H1 (cell line): Measurements from ENCODE around the gene SERPINA6. TPM values are rescaled to one million over a fixed set of nuclear protein-coding genes. Genes with fewer than 3 reads are reported as not detected.
A peak's percentile ranks its signal among the peaks of the same experiment; 100 is the strongest.

ENCODE experiments used
- CTCF ChIA-PET: fragments of 300-600 bp; sonication (Branson Sonifier 250); formaldehyde crosslinking; loops from one replicate; lab custom pipeline; 2021; ENCODE audit not compliant: partially characterized antibody; lab: Charles Lee
- POLR2A ChIA-PET: fragments of 300-600 bp; sonication (Branson Sonifier 250); formaldehyde crosslinking; loops from one replicate; lab custom pipeline; 2021; ENCODE audit warnings: inconsistent platforms; ENCODE audit not compliant: partially characterized antibody; lab: Charles Lee
- DNase-seq, 2 experiments: peaks; one replicate each; pipeline versions ENCODE4 v3.0.0 to v3.0.0-alpha.2; 2010 to 2022; ENCODE audit warnings: low spot score in 2 of 2, low read depth in 1 of 2, mixed read lengths in 1 of 2
- FAIRE-seq: peaks from 2 replicates; lab custom pipeline; 2011; peaks lifted over from hg19 to GRCh38; lab: Jason Lieb, UNC
- H2AFZ ChIP-seq: 2 replicates; pipeline ENCODE4 v1.8.1; 2012; ENCODE audit warnings: low read length, inconsistent platforms
- H2AK5ac ChIP-seq: 2 replicates; pipeline ENCODE4 v1.6.1; 2013; ENCODE audit warnings: low read depth, low read length
- H2BK120ac ChIP-seq: replicated peaks from 2 replicates; pipeline ENCODE3; 2013; ENCODE audit warnings: low read depth, low read length, inconsistent platforms
- H2BK12ac ChIP-seq: 2 replicates; pipeline ENCODE4 v1.6.1; 2013; ENCODE audit warnings: low read depth, low read length
- H2BK15ac ChIP-seq: 2 replicates; pipeline ENCODE4 v1.6.1; 2013; ENCODE audit warnings: low read length
- H2BK20ac ChIP-seq: 2 replicates; pipeline ENCODE4 v1.6.1; 2013; ENCODE audit warnings: low read length
- H2BK5ac ChIP-seq: 2 replicates; pipeline ENCODE4 v1.6.1; 2013; ENCODE audit warnings: low read depth, low read length
- H3K14ac ChIP-seq: 2 replicates; pipeline ENCODE4 v1.6.1; 2013; ENCODE audit warnings: inconsistent platforms; ENCODE audit not compliant: insufficient read length
- H3K18ac ChIP-seq: 2 replicates; pipeline ENCODE4 v1.6.1; 2013; ENCODE audit warnings: low read length; ENCODE audit errors: extremely low read depth
- H3K23ac ChIP-seq: 2 replicates; pipeline ENCODE4 v1.6.1; 2013; ENCODE audit warnings: inconsistent platforms; ENCODE audit not compliant: insufficient read length
- H3K23me2 ChIP-seq: 2 replicates; pipeline ENCODE4 v1.6.1; 2013; ENCODE audit warnings: low read depth, low read length
- H3K27ac ChIP-seq: 2 replicates; pipeline ENCODE4 v1.6.1; 2011; ENCODE audit warnings: low read depth, low read length, inconsistent platforms
- H3K27me3 ChIP-seq, 4 experiments: replicated peaks in 1 of 4; 1 replicate in 1 of 4; 2 replicates in 3 of 4; pipeline versions ENCODE4 v1.6.1 to v1.8.1; 2011 to 2013; ENCODE audit warnings: low read length in 3 of 4, mild to moderate bottlenecking in 3 of 4, inconsistent platforms in 2 of 4, mixed read lengths in 2 of 4, moderate library complexity in 1 of 4; ENCODE audit not compliant: control insufficient read depth in 3 of 4, insufficient read depth in 3 of 4; ENCODE audit errors: extremely low read depth in 1 of 4
- H3K36me3 ChIP-seq, 4 experiments: 2 replicates each; pipeline versions ENCODE4 v1.6.1 to v1.8.1; 2011 to 2013; ENCODE audit warnings: mild to moderate bottlenecking in 4 of 4, low read length in 3 of 4, moderate library complexity in 2 of 4, control low read depth in 1 of 4, inconsistent platforms in 1 of 4; ENCODE audit not compliant: insufficient read depth in 4 of 4, control insufficient read depth in 2 of 4
- H3K4ac ChIP-seq: replicated peaks from 2 replicates; pipeline ENCODE3; 2013; ENCODE audit warnings: low read length, low read depth, mixed read lengths, inconsistent platforms; ENCODE audit not compliant: insufficient read length
- H3K4me1 ChIP-seq, 4 experiments: replicated peaks in 1 of 4; 1 replicate in 1 of 4; 2 replicates in 3 of 4; pipeline versions ENCODE4 v1.6.1 to v1.8.1; 2011 to 2013; ENCODE audit warnings: low read length in 3 of 4, inconsistent platforms in 2 of 4, mixed read lengths in 1 of 4; ENCODE audit not compliant: insufficient read depth in 4 of 4, control insufficient read depth in 3 of 4
- H3K4me2 ChIP-seq, 2 experiments: 2 replicates each; pipeline versions ENCODE4 v1.6.1 to v1.8.1; 2011 to 2013; ENCODE audit warnings: low read depth in 2 of 2, low read length in 2 of 2, control low read depth in 1 of 2, inconsistent platforms in 1 of 2, mild to moderate bottlenecking in 1 of 2; ENCODE audit not compliant: insufficient read depth in 1 of 2
- H3K4me3 ChIP-seq, 4 experiments: fragments of 200-600, 300-600 bp in 1 of 4; sonication (generic), shearing (Covaris generic), sonication (Bioruptor Twin) in 1 of 4; 2 replicates each; pipeline versions ENCODE4 v1.5.1 to v1.8.1; 2011 to 2016; ENCODE audit warnings: low read length in 4 of 4, low read depth in 3 of 4, control low read depth in 2 of 4, inconsistent platforms in 2 of 4, mild to moderate bottlenecking in 2 of 4, mixed read lengths in 1 of 4, moderate library complexity in 1 of 4; ENCODE audit not compliant: insufficient read depth in 2 of 4; ENCODE audit errors: extremely low read depth in 1 of 4
- H3K56ac ChIP-seq: replicated peaks from 2 replicates; pipeline ENCODE3; 2013; ENCODE audit warnings: low read depth, mild to moderate bottlenecking, mixed read lengths, low read length, inconsistent platforms; ENCODE audit not compliant: insufficient read length
- H3K79me1 ChIP-seq: 2 replicates; pipeline ENCODE4 v1.6.1; 2013; ENCODE audit warnings: low read depth, low read length, control low read depth
- H3K79me2 ChIP-seq, 2 experiments: 2 replicates each; pipeline versions ENCODE4 v1.6.1 to v1.8.1; 2012 to 2013; ENCODE audit warnings: low read length in 2 of 2, mild to moderate bottlenecking in 2 of 2, inconsistent platforms in 1 of 2; ENCODE audit not compliant: insufficient read depth in 2 of 2, control insufficient read depth in 1 of 2
- H3K9ac ChIP-seq, 4 experiments: replicated peaks in 1 of 4; 1 replicate in 1 of 4; 2 replicates in 3 of 4; pipeline versions ENCODE4 v1.6.1 to v1.8.1; 2011 to 2013; ENCODE audit warnings: low read depth in 3 of 4, low read length in 3 of 4, control low read depth in 2 of 4, mild to moderate bottlenecking in 2 of 4, moderate library complexity in 2 of 4, inconsistent platforms in 1 of 4; ENCODE audit errors: extremely low read depth in 1 of 4
- H3K9me3 ChIP-seq, 2 experiments: 2 replicates each; pipeline versions ENCODE4 v1.6.1 to v1.8.1; 2012 to 2013; ENCODE audit warnings: mild to moderate bottlenecking in 2 of 2, moderate library complexity in 2 of 2, control low read depth in 1 of 2, inconsistent platforms in 1 of 2, low read depth in 1 of 2, low read length in 1 of 2, mixed read lengths in 1 of 2; ENCODE audit not compliant: insufficient read depth in 2 of 2
- H4K20me1 ChIP-seq, 2 experiments: replicated peaks in 1 of 2; 2 replicates each; pipeline versions ENCODE3 to v1.8.1; 2011 to 2013; ENCODE audit warnings: inconsistent platforms in 2 of 2, low read length in 2 of 2, mild to moderate bottlenecking in 1 of 2; ENCODE audit not compliant: insufficient read depth in 2 of 2, control insufficient read depth in 1 of 2
- H4K5ac ChIP-seq: 2 replicates; pipeline ENCODE4 v1.6.1; 2013; ENCODE audit warnings: low read length, low read depth, mixed read lengths, inconsistent platforms; ENCODE audit not compliant: insufficient read length
- H4K8ac ChIP-seq: 2 replicates; pipeline ENCODE4 v1.8.0; 2013; ENCODE audit warnings: mild to moderate bottlenecking, moderate library complexity, low read length, inconsistent platforms; ENCODE audit not compliant: insufficient read depth; ENCODE audit errors: extremely low read depth
- H4K91ac ChIP-seq: replicated peaks from 2 replicates; pipeline ENCODE3; 2013; ENCODE audit warnings: low read length, mixed read lengths, inconsistent platforms; ENCODE audit not compliant: insufficient read length
- ATF2 ChIP-seq: IDR thresholded peaks from 2 replicates; pipeline ENCODE4 v1.6.1; 2012; ENCODE audit warnings: low read length, inconsistent platforms
- CEBPB ChIP-seq: IDR thresholded peaks from 2 replicates; pipeline ENCODE4 v1.6.1; 2012; ENCODE audit warnings: low read depth, low read length
- CHD1 ChIP-seq: IDR thresholded peaks from 2 replicates; pipeline ENCODE4 v1.6.1; 2012; ENCODE audit warnings: low read depth, low read length, improper control_type of control experiment
- JUN ChIP-seq: IDR thresholded peaks from 2 replicates; pipeline ENCODE4 v1.6.1; 2011; ENCODE audit warnings: low read depth, mild to moderate bottlenecking, improper control_type of control experiment, low read length
- KDM1A ChIP-seq: fragments of 200-600, 300-600 bp; sonication (generic); IDR thresholded peaks from 2 replicates; pipeline ENCODE4 v1.7.1; 2016; ENCODE audit warnings: mild to moderate bottlenecking, low read length, borderline replicate concordance
- NRF1 ChIP-seq: IDR thresholded peaks from 2 replicates; pipeline ENCODE4 v1.6.1; 2011; ENCODE audit warnings: mild to moderate bottlenecking, low read depth, low read length, improper control_type of control experiment
- POU5F1 ChIP-seq: IDR thresholded peaks from 2 replicates; pipeline ENCODE4 v1.6.1; 2011; ENCODE audit warnings: low read depth, mild to moderate bottlenecking, low read length, moderate library complexity
- RBBP5 ChIP-seq: IDR thresholded peaks from 2 replicates; pipeline ENCODE4 v1.7.1; 2012; ENCODE audit warnings: low read depth, mild to moderate bottlenecking, inconsistent platforms, low read length, moderate library complexity, borderline replicate concordance
- RXRA ChIP-seq: IDR thresholded peaks from 2 replicates; pipeline ENCODE4 v1.6.1; 2011; ENCODE audit warnings: low read depth, mild to moderate bottlenecking, low read length, moderate library complexity; ENCODE audit not compliant: insufficient read depth
- SRF ChIP-seq: IDR thresholded peaks from 2 replicates; pipeline ENCODE4 v1.6.1; 2011; ENCODE audit warnings: mild to moderate bottlenecking, low read depth, low read length, moderate library complexity
- TAF1 ChIP-seq: IDR thresholded peaks from 2 replicates; pipeline ENCODE4 v1.6.1; 2011; ENCODE audit warnings: mild to moderate bottlenecking, low read depth, low read length
- USF2 ChIP-seq: IDR thresholded peaks from 2 replicates; pipeline ENCODE4 v1.6.1; 2011; ENCODE audit warnings: low read length, improper control_type of control experiment
- YY1 ChIP-seq: IDR thresholded peaks from 2 replicates; pipeline ENCODE4 v1.6.1; 2011; ENCODE audit warnings: low read depth, mild to moderate bottlenecking, low read length
- whole genome bisulfite sequencing, 2 experiments: shearing (Covaris generic) in 1 of 2; methylation state at CpG; one replicate each; pipeline versions ENCODE4 v1.1.6 to v1.1.7; 2013 to 2015; ENCODE audit warnings: low lambda C conversion rate in 2 of 2, mixed read lengths in 2 of 2, inconsistent platforms in 1 of 2, low coverage in 1 of 2, missing lambda C conversion rate in 1 of 2; ENCODE audit not compliant: insufficient replicate concordance in 2 of 2, insufficient coverage in 1 of 2, insufficient read length in 1 of 2; ENCODE audit errors: extremely low coverage in 1 of 2, missing lambda C conversion rate in 1 of 2; 5-methylcytosine and 5-hydroxymethylcytosine counted together
- polyA plus RNA-seq, 7 experiments: library from polyadenylated mRNA; depleted of rRNA in 3 of 7; stranded (reverse) in 5 of 7; unstranded in 2 of 7; fragments of >200 nt in 5 of 7; fragments of 200-250 nt in 2 of 7; gene quantifications; 1 replicate in 5 of 7; 2 replicates in 1 of 7; 4 replicates in 1 of 7; pipeline versions ENCODE4 v1.2.1 to v1.2.3, GENCODE V29; 2011 to 2013; ENCODE audit warnings: missing spikeins in 2 of 7, mixed read lengths in 2 of 7
- total RNA-seq: library from RNA; stranded (reverse); fragmentation: NEBNext Ultra II Directional; extraction: Animal tissue kit (Norgen Biotek cat#: 25700); gene quantifications from 2 replicates; pipeline ENCODE4 v1.2.1, GENCODE V29; 2021

The SERPINA6 gene
- total and polyA plus RNA-seq, 2 of the 8 experiments (the other 6 are each of a cell fraction or from before 2014, with no cell fraction given) = not detected

GRCh38 chr14:94317259-94317658 lies 5.9 kb downstream of the SERPINA6 start:
- H4K91ac ChIP-seq = no peak overlapping the region
- FAIRE-seq = no peak
- no peaks in the 10 kb centered on the region for H3K4me1 ChIP-seq
- no peak overlapping the region for H2BK20ac ChIP-seq
- H4K20me1 ChIP-seq = no peaks in the 10 kb centered on the region
- no peak overlapping the region for H3K4me2 ChIP-seq
- H3K27me3 ChIP-seq = no peaks in the 10 kb centered on the region
- 0 out of 2 replicates have a peak overlapping the region, but pooled peaks have one; percentile 52 for H2AFZ ChIP-seq
- H2BK15ac ChIP-seq = no peak overlapping the region
- H3K4ac ChIP-seq = no peak overlapping the region
- no peak overlapping the region for H3K4me3 ChIP-seq
- no peak overlapping the region for H3K9ac ChIP-seq
- WGBS, 2 experiments = 83% methylated on average over 4 of the region's 4 CpGs; no CpG with 5 or more reads in 1 of the 2 experiments
- H2BK5ac ChIP-seq = no peak overlapping the region
- no peak for DNase-seq
- no peak overlapping the region for H3K23ac ChIP-seq
- no peak overlapping the region for H2BK120ac ChIP-seq
- H2AK5ac ChIP-seq = no peak overlapping the region
- no peak overlapping the region for H3K56ac ChIP-seq
- no peak overlapping the region for H3K14ac ChIP-seq
- H3K18ac ChIP-seq = no peak overlapping the region
- ChIA-PET CTCF (interaction anchor here (1.0 to 1.6 kb wide), 2 partner anchors 10 to 11 kb away, joined by 3 to 4 read pairs; no protein-coding TSS in a partner anchor), POLR2A (no interaction called here)
- H3K79me2 ChIP-seq = no peaks in the 10 kb centered on the region
- H3K79me1 ChIP-seq = no peaks in the 10 kb centered on the region
- H3K23me2 ChIP-seq = no peaks in the 10 kb centered on the region
- H4K8ac ChIP-seq = no peak overlapping the region
- no peak overlapping the region for H2BK12ac ChIP-seq
- no peaks in the 10 kb centered on the region for H3K36me3 ChIP-seq
- H3K27ac ChIP-seq = no peak overlapping the region
- no peak overlapping the region for H4K5ac ChIP-seq
- no peaks in the 10 kb centered on the region for H3K9me3 ChIP-seq
- TF ChIP-seq RXRA (no peak), RBBP5 (no peak), CHD1 (no peak), YY1 (no peak), USF2 (no peak), SRF (no peak), NRF1 (no peak), CEBPB (no peak), TAF1 (no peak), JUN (no peak), KDM1A (no peak), ATF2 (no peak), POU5F1 (no peak)
